ENCODE data around the gene ADARB1.

- TF ChIP-seq, protein P1, sequence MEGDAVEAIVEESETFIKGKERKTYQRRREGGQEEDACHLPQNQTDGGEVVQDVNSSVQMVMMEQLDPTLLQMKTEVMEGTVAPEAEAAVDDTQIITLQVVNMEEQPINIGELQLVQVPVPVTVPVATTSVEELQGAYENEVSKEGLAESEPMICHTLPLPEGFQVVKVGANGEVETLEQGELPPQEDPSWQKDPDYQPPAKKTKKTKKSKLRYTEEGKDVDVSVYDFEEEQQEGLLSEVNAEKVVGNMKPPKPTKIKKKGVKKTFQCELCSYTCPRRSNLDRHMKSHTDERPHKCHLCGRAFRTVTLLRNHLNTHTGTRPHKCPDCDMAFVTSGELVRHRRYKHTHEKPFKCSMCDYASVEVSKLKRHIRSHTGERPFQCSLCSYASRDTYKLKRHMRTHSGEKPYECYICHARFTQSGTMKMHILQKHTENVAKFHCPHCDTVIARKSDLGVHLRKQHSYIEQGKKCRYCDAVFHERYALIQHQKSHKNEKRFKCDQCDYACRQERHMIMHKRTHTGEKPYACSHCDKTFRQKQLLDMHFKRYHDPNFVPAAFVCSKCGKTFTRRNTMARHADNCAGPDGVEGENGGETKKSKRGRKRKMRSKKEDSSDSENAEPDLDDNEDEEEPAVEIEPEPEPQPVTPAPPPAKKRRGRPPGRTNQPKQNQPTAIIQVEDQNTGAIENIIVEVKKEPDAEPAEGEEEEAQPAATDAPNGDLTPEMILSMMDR (IDR thresholded peaks at IDR 0.05) = no peak
- TF ChIP-seq POLR2AphosphoS5 (IDR thresholded peaks at IDR 0.05) (no peak), POLR2A (IDR thresholded peaks at IDR 0.05; ENCODE audit: low read depth) (no peak), EP300 (IDR thresholded peaks at IDR 0.05) (no peak)
Observed at GRCh38 chr21:45073301-45074047, 906 bp upstream of the ADARB1 start.
